Loucy (cell line): ENCODE data around the gene SIRPA.
"Not testable (repeated sequence)": the region's sequence is repeated elsewhere in the genome, so short reads cannot be mapped to it uniquely, and the experiment has no call there.

ENCODE experiments used
- H2AFZ ChIP-seq: fragments of 200-600 bp; sonication (generic); 2 replicates; pipeline ENCODE4 v1.6.0; 2016; ENCODE audit warnings: antibody characterized with exemption, mild to moderate bottlenecking, low read length, moderate library complexity
- H3F3A ChIP-seq: fragments of 200-600 bp; 2 replicates; pipeline ENCODE4 v1.6.0; 2016; ENCODE audit warnings: antibody characterized with exemption, low read depth, mild to moderate bottlenecking
- H3K27me3 ChIP-seq: fragments of 200-600 bp; sonication (generic); 2 replicates; pipeline ENCODE4 v1.6.1; 2014; ENCODE audit warnings: low read length, mild to moderate bottlenecking; ENCODE audit not compliant: insufficient read depth, poor library complexity, severe bottlenecking
- H3K36me3 ChIP-seq: fragments of 200-600 bp; sonication (generic); 2 replicates; pipeline ENCODE4 v1.6.1; 2016; ENCODE audit warnings: low read length; ENCODE audit not compliant: insufficient read depth
- H3K4me1 ChIP-seq: fragments of 200-600 bp; sonication (generic); 2 replicates; pipeline ENCODE4 v1.5.1; 2014; ENCODE audit warnings: low read length, mild to moderate bottlenecking; ENCODE audit not compliant: insufficient read depth, poor library complexity, severe bottlenecking
- H3K4me2 ChIP-seq: fragments of 200-600 bp; sonication (generic); 2 replicates; pipeline ENCODE4 v1.6.0; 2014; ENCODE audit warnings: antibody characterized with exemption, low read length, low read depth, mild to moderate bottlenecking; ENCODE audit not compliant: poor library complexity, severe bottlenecking
- H3K4me3 ChIP-seq: fragments of 200-600 bp; sonication (generic); 2 replicates; pipeline ENCODE4 v1.5.1; 2014; ENCODE audit warnings: low read length, mild to moderate bottlenecking, mixed read lengths; ENCODE audit not compliant: poor library complexity, severe bottlenecking
- H3K79me2 ChIP-seq: fragments of 200-600 bp; sonication (generic); 2 replicates; pipeline ENCODE4 v1.6.1; 2014; ENCODE audit warnings: low read length; ENCODE audit not compliant: insufficient read depth
- H3K9ac ChIP-seq: fragments of 200-600 bp; sonication (generic); 2 replicates; pipeline ENCODE4 v1.6.0; 2014; ENCODE audit warnings: mild to moderate bottlenecking, low read depth, low read length, moderate library complexity; ENCODE audit not compliant: poor library complexity, severe bottlenecking
- H3K9me2 ChIP-seq: fragments of 200-600 bp; sonication (generic); replicated peaks from 2 replicates; pipeline ENCODE4 v1.6.1; 2016; ENCODE audit warnings: low read depth, low read length, mixed read lengths
- H3K9me3 ChIP-seq: fragments of 200-600 bp; sonication (generic); 2 replicates; pipeline ENCODE4 v1.6.1; 2014; ENCODE audit warnings: mild to moderate bottlenecking, antibody characterized with exemption, low read length, low read depth; ENCODE audit not compliant: insufficient read depth
- H4K20me1 ChIP-seq: fragments of 200-600 bp; sonication (generic); 2 replicates; pipeline ENCODE4 v1.6.0; 2014; ENCODE audit warnings: antibody characterized with exemption, low read length, mild to moderate bottlenecking; ENCODE audit not compliant: insufficient read depth, poor library complexity, severe bottlenecking
- CTCF ChIP-seq: fragments of 200-600 bp; sonication (generic); conservative IDR thresholded peaks from 2 replicates; pipeline ENCODE4 v1.5.1; 2014; ENCODE audit warnings: mild to moderate bottlenecking, antibody characterized with exemption, low read length
- EZH2phosphoT487 ChIP-seq: fragments of 200-600 bp; IDR thresholded peaks from 2 replicates; pipeline ENCODE4 v1.6.1; 2018; ENCODE audit warnings: antibody characterized with exemption, mild to moderate bottlenecking, moderate library complexity, borderline replicate concordance

The SIRPA gene

GRCh38 chr20:1920826-1921225 is 25.6 kb downstream of the SIRPA start:
- Histone ChIP-seq H3F3A (no peaks in the 10 kb centered on the region), H3K4me2 (no peak overlapping the region), H3K79me2 (no peaks in the 10 kb centered on the region), H3K4me3 (no peak overlapping the region), H3K27me3 (no peaks in the 10 kb centered on the region), H3K9me3 (no peaks in the 10 kb centered on the region), H3K9me2 (no peaks in the 10 kb centered on the region), H3K4me1 (no peaks in the 10 kb centered on the region), H3K36me3 (no peaks in the 10 kb centered on the region), H2AFZ (no peak overlapping the region), H3K9ac (no peak overlapping the region), H4K20me1 (no peaks in the 10 kb centered on the region)
- TF ChIP-seq CTCF (no peak), EZH2phosphoT487 (no peak)

GRCh38 chr20:1921985-1922384 is 26.8 kb downstream of the SIRPA start:
- H3K27me3 ChIP-seq, H3F3A ChIP-seq, H3K4me3 ChIP-seq, H3K36me3 ChIP-seq, H3K4me2 ChIP-seq, H3K9ac ChIP-seq, H4K20me1 ChIP-seq, H3K9me2 ChIP-seq, H3K79me2 ChIP-seq, H3K9me3 ChIP-seq, H3K4me1 ChIP-seq, H2AFZ ChIP-seq: not testable (repeated sequence)

- Histone ChIP-seq H3K27me3 (no peaks in the 10 kb centered on the region), H3K36me3 (no peaks in the 10 kb centered on the region), H3K79me2 (no peaks in the 10 kb centered on the region), H3K9me2 (no peaks in the 10 kb centered on the region), H3K9me3 (no peaks in the 10 kb centered on the region), H3F3A (no peaks in the 10 kb centered on the region), H3K4me1 (no peaks in the 10 kb centered on the region), H3K4me2 (no peak overlapping the region), H3K4me3 (no peak overlapping the region), H4K20me1 (no peaks in the 10 kb centered on the region), H2AFZ (no peak overlapping the region), H3K9ac (no peak overlapping the region)
- no peak for TF ChIP-seq CTCF
- TF ChIP-seq EZH2phosphoT487 = no peak
Measured at GRCh38 chr20:1922786-1923185, 27.6 kb downstream of the SIRPA start.

GRCh38 chr20:1924910-1925861 is 30.0 kb downstream of the SIRPA start:
- no peak overlapping the region for H2AFZ ChIP-seq
- H3K9me3 ChIP-seq = no peaks in the 10 kb centered on the region
- H3K9me2 ChIP-seq = no peaks in the 10 kb centered on the region
- H4K20me1 ChIP-seq = no peaks in the 10 kb centered on the region
- H3K4me3 ChIP-seq = no peak overlapping the region
- H3K36me3 ChIP-seq = no peaks in the 10 kb centered on the region
- H3K9ac ChIP-seq = no peak overlapping the region
- no peaks in the 10 kb centered on the region for H3F3A ChIP-seq
- H3K4me2 ChIP-seq = no peak overlapping the region
- TF ChIP-seq EZH2phosphoT487 (no peak), CTCF (peak; percentile 23; the same call in 1 of the 2 replicates)
- H3K27me3 ChIP-seq = no peaks in the 10 kb centered on the region
- H3K79me2 ChIP-seq = no peaks in the 10 kb centered on the region
- no peaks in the 10 kb centered on the region for H3K4me1 ChIP-seq
